ENCODE results near the gene JAG2. TPM values are rescaled to one million over a fixed set of nuclear protein-coding genes. Genes with fewer than 3 reads are reported as not detected.

Gene JAG2
- total and polyA plus RNA-seq, 2 experiments from 2014 or later: 1.5 TPM; not detected in 1

- no peak for DNase-seq
- Histone ChIP-seq H3F3A (ENCODE audit: insufficient read depth) (no peaks in the 10 kb centered on the region), H3K9me3 (ENCODE audit: low read depth) (no peaks in the 10 kb centered on the region), H3K4me3 (no peak overlapping the region), H3K4me1 (ENCODE audit: insufficient read depth) (no peaks in the 10 kb centered on the region), H3K9me2 (ENCODE audit: insufficient read depth) (no peaks in the 10 kb centered on the region), H3K27me3 (replicated peaks; ENCODE audit: insufficient read depth) (peaks cover 50% of the 10 kb centered on the region), H4K20me1 (ENCODE audit: insufficient read depth) (no peaks in the 10 kb centered on the region), H2AFZ (no peak overlapping the region), H3K36me3 (ENCODE audit: low read depth) (no peaks in the 10 kb centered on the region), H3K79me2 (ENCODE audit: insufficient read depth) (no peaks in the 10 kb centered on the region), H3K9ac (no peak overlapping the region), H3K27ac (no peak overlapping the region), H3K4me2 (ENCODE audit: unreplicated experiment) (no peak overlapping the region)
- WGBS, 2 experiments (ENCODE audit: low coverage in 1 of 2, low lambda C conversion rate in 2 of 2, missing lambda C conversion rate in 2 of 2): 2 to 4% methylated on average over 5 of the region's 5 CpGs
- TF ChIP-seq EZH2phosphoT487 (IDR thresholded peaks at IDR 0.05; ENCODE audit: insufficient read depth, low read depth) (no peak), EZH2 (IDR thresholded peaks at IDR 0.05; ENCODE audit: insufficient read depth, poor library complexity, severe bottlenecking) (no peak)
- in situ Hi-C loops (cut with MboI): no loop called here
Observed at GRCh38 chr14:105124823-105125222, 43.8 kb downstream of the JAG2 start.

GRCh38 chr14:105123981-105124765 is 44.4 kb downstream of the JAG2 start:
- no peaks in the 10 kb centered on the region for H3K79me2 ChIP-seq (ENCODE audit: insufficient read depth)
- no peaks in the 10 kb centered on the region for H4K20me1 ChIP-seq (ENCODE audit: insufficient read depth)
- H3K9ac ChIP-seq: no peak overlapping the region
- H3K4me1 ChIP-seq (ENCODE audit: insufficient read depth): no peaks in the 10 kb centered on the region
- H3K36me3 ChIP-seq (ENCODE audit: low read depth): no peaks in the 10 kb centered on the region
- H3K4me2 ChIP-seq (ENCODE audit: unreplicated experiment): no peak overlapping the region
- DNase-seq: no peak
- whole genome bisulfite sequencing, 2 experiments (ENCODE audit: low coverage in 1 of 2, low lambda C conversion rate in 2 of 2, missing lambda C conversion rate in 2 of 2): 27 to 33% methylated on average over 17 of the region's 17 CpGs
- no peaks in the 10 kb centered on the region for H3K9me2 ChIP-seq (ENCODE audit: insufficient read depth)
- in situ Hi-C loops (cut with MboI): no loop called here
- peaks cover 52% of the 10 kb centered on the region for H3K27me3 ChIP-seq (replicated peaks; ENCODE audit: insufficient read depth)
- peak; percentile 36 for TF ChIP-seq EZH2 (IDR thresholded peaks at IDR 0.05; ENCODE audit: insufficient read depth, poor library complexity, severe bottlenecking)
- TF ChIP-seq EZH2phosphoT487 (IDR thresholded peaks at IDR 0.05; ENCODE audit: insufficient read depth, low read depth): no peak
- no peak overlapping the region for H3K27ac ChIP-seq
- no peaks in the 10 kb centered on the region for H3F3A ChIP-seq (ENCODE audit: insufficient read depth)
- H3K4me3 ChIP-seq: no peak overlapping the region
- H3K9me3 ChIP-seq (ENCODE audit: low read depth): no peaks in the 10 kb centered on the region
- H2AFZ ChIP-seq: no peak overlapping the region

DNA sequence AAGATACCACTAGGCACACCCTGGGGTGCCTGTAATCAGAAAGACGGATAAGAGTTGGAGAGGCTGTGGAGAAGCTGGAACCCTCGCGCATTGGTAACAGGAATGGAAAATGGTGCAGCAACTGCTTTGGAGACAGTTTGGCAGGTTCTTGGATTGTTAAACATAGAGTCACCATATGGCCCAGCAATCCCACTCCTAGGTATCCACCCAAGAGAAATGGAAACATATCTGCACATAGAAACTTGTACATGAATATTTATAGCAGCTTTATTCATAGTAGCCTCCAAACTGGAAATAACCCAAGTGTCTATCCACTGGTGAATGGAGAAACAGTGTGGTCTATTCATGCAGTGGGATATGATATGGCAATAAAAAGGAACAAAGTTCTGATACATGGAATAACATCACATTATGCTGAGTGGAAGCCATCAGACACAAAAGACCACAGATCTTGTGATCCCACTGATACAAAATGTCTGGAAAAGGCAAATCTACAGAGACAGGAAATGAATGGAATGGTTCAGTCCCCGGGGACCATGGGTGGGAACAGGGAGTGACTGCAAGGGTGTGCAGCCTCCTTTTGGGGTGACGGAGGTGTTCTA is 45.4 kb downstream of the JAG2 start:
- no peak for TF ChIP-seq EZH2 (IDR thresholded peaks at IDR 0.05; ENCODE audit: insufficient read depth, poor library complexity, severe bottlenecking)
- TF ChIP-seq EZH2phosphoT487 (IDR thresholded peaks at IDR 0.05; ENCODE audit: insufficient read depth, low read depth): no peak
- H3K79me2 ChIP-seq (ENCODE audit: insufficient read depth): no peaks in the 10 kb centered on the region
- H3K27ac ChIP-seq: no peak overlapping the region
- no peaks in the 10 kb centered on the region for H4K20me1 ChIP-seq (ENCODE audit: insufficient read depth)
- WGBS, 2 experiments (ENCODE audit: low coverage in 1 of 2, low lambda C conversion rate in 2 of 2, missing lambda C conversion rate in 2 of 2): 45 to 54% methylated on average over 5 of the region's 5 CpGs
- H3F3A ChIP-seq (ENCODE audit: insufficient read depth): no peaks in the 10 kb centered on the region
- H3K9ac ChIP-seq: no peak overlapping the region
- no peak overlapping the region for H3K4me2 ChIP-seq (ENCODE audit: unreplicated experiment)
- H3K27me3 ChIP-seq (replicated peaks; ENCODE audit: insufficient read depth): peaks cover 59% of the 10 kb centered on the region
- H2AFZ ChIP-seq: no peak overlapping the region
- no peaks in the 10 kb centered on the region for H3K4me1 ChIP-seq (ENCODE audit: insufficient read depth)
- H3K4me3 ChIP-seq: no peak overlapping the region
- H3K9me2 ChIP-seq (ENCODE audit: insufficient read depth): no peaks in the 10 kb centered on the region
- no peak for DNase-seq
- in situ Hi-C loops (cut with MboI): no loop called here
- no peaks in the 10 kb centered on the region for H3K36me3 ChIP-seq (ENCODE audit: low read depth)
- H3K9me3 ChIP-seq (ENCODE audit: low read depth): no peaks in the 10 kb centered on the region

DNA sequence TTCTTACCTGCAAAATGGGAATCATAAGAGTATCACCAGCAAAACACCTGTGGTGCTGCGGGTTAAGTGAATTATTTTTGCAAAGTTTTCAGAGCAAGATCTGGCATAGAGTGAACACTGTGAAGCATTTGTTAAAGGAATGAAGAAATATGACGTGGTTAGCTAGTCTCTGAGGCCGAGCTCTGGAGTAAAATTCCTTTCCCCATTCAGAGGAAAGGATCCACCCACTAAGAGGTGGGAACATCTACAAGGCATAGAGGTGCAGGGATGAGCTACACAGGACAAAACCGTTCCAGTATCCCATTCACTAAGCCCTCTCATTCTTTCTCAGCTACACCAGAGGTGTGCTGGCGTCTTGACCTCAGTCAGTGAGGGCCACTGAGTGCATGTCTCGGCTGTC is 48.5 kb downstream of the JAG2 start:
- peaks cover 46% of the 10 kb centered on the region for H3K27me3 ChIP-seq (replicated peaks; ENCODE audit: insufficient read depth)
- no peaks in the 10 kb centered on the region for H4K20me1 ChIP-seq (ENCODE audit: insufficient read depth)
- DNase-seq: no peak
- 10 to 15% methylated on average over 6 of the region's 6 CpGs for WGBS, 2 experiments (ENCODE audit: low coverage in 1 of 2, low lambda C conversion rate in 2 of 2, missing lambda C conversion rate in 2 of 2)
- no peaks in the 10 kb centered on the region for H3F3A ChIP-seq (ENCODE audit: insufficient read depth)
- no peak overlapping the region for H3K27ac ChIP-seq
- H3K79me2 ChIP-seq (ENCODE audit: insufficient read depth): no peaks in the 10 kb centered on the region
- in situ Hi-C loops (cut with MboI): no loop called here
- H3K9ac ChIP-seq: no peak overlapping the region
- no peaks in the 10 kb centered on the region for H3K9me3 ChIP-seq (ENCODE audit: low read depth)
- no peak overlapping the region for H2AFZ ChIP-seq
- H3K4me2 ChIP-seq (ENCODE audit: unreplicated experiment): no peak overlapping the region
- no peak overlapping the region for H3K4me3 ChIP-seq
- TF ChIP-seq EZH2phosphoT487 (IDR thresholded peaks at IDR 0.05; ENCODE audit: insufficient read depth, low read depth) (no peak), EZH2 (IDR thresholded peaks at IDR 0.05; ENCODE audit: insufficient read depth, poor library complexity, severe bottlenecking) (no peak)
- H3K9me2 ChIP-seq (ENCODE audit: insufficient read depth): no peaks in the 10 kb centered on the region
- no peaks in the 10 kb centered on the region for H3K4me1 ChIP-seq (ENCODE audit: insufficient read depth)
- H3K36me3 ChIP-seq (ENCODE audit: low read depth): no peaks in the 10 kb centered on the region

All from GM23248 (cell line).